GM19035 (cell line): ENCODE measurements around the gene CIC.
A peak's percentile ranks its signal among the peaks of the same experiment; 100 is the strongest.

Source experiments
- ATAC-seq: cut with Tn5 transposase; IDR thresholded peaks from one replicate; pipeline ENCODE4 v1.9.1; 2021; ENCODE audit not compliant: unreplicated experiment

Gene CIC

DNA sequence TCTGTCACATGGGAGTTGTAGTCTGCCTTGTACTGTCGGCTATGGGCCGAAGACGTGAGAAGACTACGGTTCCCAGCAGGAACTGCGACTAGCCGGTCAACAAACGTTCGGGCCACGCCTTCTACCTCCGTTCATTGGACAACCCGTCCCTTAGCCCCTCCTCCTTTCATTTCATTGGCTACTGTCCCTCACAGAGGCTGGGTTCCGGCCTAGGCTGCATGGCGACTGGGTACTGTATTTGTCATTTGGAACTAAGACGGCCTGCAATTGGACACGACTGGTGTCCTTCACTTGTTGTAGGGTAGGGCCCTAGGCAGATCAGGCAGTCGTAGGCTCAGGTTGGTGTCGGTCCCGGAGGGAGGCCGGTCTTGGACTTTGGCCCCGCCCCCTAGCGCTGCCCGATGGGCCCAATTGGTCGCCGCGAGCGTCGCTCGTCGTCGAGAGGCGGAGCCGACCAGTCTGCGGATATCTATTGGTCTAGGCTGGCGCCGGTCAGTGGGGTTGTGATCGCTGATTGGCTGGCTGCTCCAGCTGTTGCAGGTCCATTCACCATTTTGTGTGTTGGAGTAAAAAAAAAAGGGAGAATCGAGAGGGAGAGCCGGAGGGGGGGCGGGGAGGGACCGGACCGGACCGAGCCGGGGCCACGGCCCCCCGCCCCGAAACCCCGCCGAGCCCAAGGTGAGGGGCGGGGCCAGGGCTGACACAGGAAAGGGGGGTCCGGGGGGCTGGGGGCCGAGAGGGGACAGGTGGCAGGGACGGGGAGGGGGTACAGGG lies at the start of gene CIC:
Gene CIC (plus strand): TSS at position 549 of the 774 bp plus-strand sequence. CDS start 2,532 bp downstream, outside the sequence.
- ATAC-seq, result peak; percentile 80

GRCh38 chr19:42219812-42220750 lies 49.0 kb upstream of the CIC start, which contains the start of gene ZNF526:
Gene ZNF526 (plus strand): TSS chr19:42220312. CDS start chr19:42224404, 4,092 bp downstream.
- ATAC-seq, result peak; percentile 61

- ATAC-seq, result no peak
These were observed 48.3 kb upstream of the CIC start for GRCh38 chr19:42220751-42221097.

GRCh38 chr19:42224940-42225717 lies 43.9 kb upstream of the CIC start:
- no peak for ATAC-seq

DNA sequence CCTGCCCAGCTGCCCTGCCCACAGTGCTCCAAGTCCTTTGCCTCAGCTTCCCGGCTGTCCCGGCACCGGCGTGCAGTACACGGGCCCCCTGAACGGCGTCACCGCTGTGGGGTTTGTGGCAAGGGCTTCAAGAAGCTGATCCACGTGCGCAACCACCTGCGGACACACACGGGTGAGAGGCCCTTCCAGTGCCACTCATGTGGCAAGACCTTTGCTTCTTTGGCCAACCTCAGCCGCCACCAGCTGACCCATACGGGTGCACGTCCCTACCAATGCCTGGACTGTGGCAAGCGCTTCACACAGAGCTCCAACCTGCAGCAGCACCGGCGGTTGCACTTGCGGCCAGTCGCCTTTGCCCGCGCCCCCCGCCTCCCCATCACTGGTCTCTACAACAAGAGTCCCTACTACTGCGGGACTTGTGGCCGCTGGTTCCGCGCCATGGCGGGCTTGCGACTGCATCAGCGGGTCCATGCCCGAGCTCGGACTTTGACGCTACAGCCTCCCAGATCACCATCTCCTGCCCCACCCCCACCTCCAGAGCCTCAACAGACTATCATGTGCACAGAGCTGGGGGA lies 43.2 kb upstream of the CIC start:
- no peak for ATAC-seq

DNA sequence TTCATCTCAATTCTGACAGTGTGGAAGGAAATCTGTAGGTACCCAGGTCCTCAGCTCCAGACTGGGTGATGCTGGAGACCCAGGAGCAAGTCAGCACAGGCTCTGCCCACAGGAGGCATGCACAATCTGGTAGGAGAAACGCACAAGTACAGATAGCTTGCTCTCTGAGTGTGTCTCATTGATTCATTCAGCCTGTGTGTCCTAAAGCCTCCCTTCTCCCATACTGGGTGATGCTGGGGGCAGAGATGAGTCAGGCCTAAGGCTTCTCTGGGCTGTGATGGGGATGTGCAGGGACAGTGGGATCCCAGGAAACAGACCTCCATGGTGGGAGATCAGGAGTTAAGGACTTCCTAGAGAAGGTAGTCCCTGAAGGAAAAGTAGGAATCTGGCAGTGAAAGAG lies 42.2 kb upstream of the CIC start:
- ATAC-seq, result no peak

DNA sequence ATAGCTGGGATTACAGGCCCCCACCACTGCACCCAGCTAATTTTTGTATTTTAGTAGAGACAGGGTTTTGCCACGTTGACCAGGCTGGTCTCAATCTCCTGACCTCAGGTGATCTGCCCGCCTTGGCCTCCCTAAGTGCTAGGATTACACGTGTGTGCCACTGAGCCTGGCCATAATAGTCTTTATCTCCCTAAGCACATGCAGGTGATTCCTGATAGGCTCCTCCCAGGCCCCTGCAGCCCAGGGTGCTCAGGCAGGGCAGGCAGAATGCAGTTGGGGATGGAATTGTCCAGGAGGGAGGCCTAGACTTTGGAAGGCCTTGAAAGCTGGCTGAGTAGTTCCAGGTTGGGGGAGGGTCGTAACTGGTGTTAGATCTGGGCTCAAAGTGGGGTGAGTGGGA lies 40.4 kb upstream of the CIC start:
- ATAC-seq, result no peak

GRCh38 chr19:42229301-42229854 lies 39.7 kb upstream of the CIC start:
- no peak for ATAC-seq

DNA sequence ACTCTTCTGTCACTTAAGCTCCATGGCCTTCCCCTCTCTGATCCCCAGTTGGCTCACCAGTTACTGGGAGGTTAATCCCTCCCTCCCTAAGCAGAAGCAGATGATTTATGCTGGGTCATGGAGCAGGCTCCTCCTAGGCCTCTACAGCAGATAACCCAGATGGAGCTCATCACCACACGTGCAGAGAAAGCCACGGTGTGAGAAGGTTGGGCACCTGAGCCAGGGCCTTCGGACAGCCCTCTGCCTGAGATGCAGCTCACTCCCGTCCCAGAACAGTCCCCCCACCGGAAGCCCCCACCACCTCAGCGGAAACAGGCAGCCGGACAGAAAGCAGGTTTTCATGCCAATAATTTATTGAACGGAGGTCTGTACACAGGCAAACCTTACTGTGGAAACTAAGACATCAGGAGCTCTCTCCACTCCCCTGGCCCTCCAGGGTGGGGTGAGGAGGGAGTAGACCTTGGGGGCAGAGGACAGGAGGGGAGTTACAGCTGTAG lies 39.1 kb upstream of the CIC start:
- no peak for ATAC-seq

GRCh38 chr19:42230571-42230970 lies 38.5 kb upstream of the CIC start:
- ATAC-seq, result no peak

DNA sequence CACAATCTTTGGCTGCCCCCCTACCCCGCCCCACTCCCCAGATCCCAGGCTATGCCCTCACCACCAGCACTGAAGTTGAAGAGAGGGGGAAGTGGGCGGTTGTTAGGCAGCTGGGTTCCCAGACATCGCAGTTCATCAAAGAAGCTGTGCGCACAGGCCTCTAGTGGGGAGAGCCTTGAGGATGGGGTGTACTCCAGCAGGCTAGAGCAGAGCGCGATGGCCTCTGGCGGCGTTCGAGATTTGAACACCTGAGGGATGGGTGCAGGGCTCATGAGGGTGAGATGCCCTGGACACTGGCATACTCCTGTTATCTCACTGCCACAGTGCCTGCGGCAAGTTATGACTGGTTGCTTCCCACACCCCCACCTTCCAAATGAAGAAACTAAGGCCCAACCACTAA lies 36.6 kb upstream of the CIC start:
- ATAC-seq, result no peak

DNA sequence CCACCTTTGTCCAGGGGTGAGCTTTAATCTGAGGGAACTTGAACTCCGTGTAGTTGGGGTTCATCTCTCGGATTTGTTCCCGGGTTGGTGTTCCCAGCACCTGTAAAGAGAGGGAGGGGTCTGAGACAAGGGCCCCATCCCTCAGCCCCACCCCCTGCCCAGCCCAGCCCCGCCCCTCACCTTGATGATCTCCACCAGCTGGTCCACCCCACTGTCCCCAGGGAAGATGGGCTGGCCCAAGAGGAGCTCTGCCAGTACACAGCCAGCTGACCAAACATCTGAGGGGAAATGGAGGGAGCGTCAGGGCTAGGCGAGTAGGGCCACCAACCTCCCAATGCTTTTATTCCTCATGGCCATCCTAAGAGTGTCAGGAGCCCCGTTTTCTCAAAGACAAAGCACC lies 35.9 kb upstream of the CIC start:
- ATAC-seq, result no peak

DNA sequence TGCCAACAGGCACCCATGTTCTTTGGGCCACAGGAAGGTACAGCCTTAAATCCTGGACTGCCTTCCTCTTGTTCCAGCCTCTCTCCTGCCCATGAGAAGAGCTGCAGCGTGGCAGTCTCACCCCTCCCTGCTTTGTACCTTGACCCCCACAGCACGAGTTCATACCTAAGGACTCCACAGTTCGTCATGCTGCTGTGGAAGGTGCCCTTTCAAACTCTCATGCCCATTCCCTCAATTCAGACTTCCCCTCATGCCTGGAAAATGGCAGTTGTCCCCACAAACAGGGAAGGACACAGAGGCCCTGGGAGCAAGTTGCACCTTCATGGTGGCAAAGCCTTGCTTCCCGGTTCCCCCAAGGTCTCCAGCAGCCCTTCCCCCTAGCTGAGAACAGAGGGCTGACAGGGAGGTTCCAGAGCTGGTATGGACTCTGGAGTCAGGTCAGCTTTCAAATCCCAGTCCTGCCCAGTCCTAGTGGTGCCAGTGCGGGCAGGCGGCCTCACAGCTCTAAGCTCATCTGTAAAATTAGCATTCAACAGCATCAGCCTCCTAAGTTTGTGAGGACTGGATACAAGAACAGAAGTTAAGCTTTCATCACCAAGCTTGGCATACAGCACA lies 35.3 kb upstream of the CIC start:
- ATAC-seq, result no peak

- ATAC-seq, result no peak
These were observed 34.7 kb upstream of the CIC start for GRCh38 chr19:42234364-42234763.

GRCh38 chr19:42235181-42235580 lies 33.9 kb upstream of the CIC start:
- no peak for ATAC-seq

- no peak for ATAC-seq
These were observed 29.4 kb upstream of the CIC start for GRCh38 chr19:42239544-42240220.

- ATAC-seq, result no peak
These were observed 27.8 kb upstream of the CIC start for GRCh38 chr19:42241279-42241678.

DNA sequence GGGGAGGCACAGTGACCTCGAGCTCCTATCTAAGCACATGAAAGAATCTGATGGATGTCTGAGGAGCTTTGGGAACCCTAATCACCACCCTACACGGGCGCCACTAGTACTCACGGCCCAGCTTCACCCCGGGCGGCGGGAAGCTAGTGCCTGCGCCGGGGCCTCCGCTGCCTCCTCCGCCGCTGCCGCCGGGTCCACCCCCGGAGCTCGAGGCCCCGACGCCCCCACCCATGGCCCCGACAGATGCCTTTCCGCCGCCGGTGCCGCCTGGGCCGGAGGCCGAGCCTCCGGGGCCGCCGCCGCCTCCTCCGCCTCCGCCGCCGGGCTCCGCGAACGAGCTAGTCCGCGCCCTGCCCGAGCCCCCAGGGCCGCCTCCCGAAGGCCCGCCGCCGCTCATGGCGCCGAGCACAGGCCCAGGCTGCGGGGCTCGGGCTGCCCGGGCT lies 27.0 kb upstream of the CIC start:
- ATAC-seq, result peak; percentile 3
